Breast epithelium (tissue), 3 donors: ENCODE data around the gene NLRP9.

ENCODE experiments used
- POLR2AphosphoS5 ChIP-seq, 3 donors: sonication (generic); formaldehyde crosslinking; IDR thresholded peaks; one replicate each; pipeline ENCODE4 v1.6.1; 2017; ENCODE audit warnings: antibody characterized with exemption in 3 of 3
- TF ChIP-seq, protein P1 (sequence below), 3 donors: fragments of 450-650 bp; IDR thresholded peaks; one replicate each; pipeline ENCODE4 v1.5.1; 2016 to 2017; ENCODE audit warnings: antibody characterized with exemption in 3 of 3, mild to moderate bottlenecking in 3 of 3, moderate library complexity in 3 of 3

DNA sequence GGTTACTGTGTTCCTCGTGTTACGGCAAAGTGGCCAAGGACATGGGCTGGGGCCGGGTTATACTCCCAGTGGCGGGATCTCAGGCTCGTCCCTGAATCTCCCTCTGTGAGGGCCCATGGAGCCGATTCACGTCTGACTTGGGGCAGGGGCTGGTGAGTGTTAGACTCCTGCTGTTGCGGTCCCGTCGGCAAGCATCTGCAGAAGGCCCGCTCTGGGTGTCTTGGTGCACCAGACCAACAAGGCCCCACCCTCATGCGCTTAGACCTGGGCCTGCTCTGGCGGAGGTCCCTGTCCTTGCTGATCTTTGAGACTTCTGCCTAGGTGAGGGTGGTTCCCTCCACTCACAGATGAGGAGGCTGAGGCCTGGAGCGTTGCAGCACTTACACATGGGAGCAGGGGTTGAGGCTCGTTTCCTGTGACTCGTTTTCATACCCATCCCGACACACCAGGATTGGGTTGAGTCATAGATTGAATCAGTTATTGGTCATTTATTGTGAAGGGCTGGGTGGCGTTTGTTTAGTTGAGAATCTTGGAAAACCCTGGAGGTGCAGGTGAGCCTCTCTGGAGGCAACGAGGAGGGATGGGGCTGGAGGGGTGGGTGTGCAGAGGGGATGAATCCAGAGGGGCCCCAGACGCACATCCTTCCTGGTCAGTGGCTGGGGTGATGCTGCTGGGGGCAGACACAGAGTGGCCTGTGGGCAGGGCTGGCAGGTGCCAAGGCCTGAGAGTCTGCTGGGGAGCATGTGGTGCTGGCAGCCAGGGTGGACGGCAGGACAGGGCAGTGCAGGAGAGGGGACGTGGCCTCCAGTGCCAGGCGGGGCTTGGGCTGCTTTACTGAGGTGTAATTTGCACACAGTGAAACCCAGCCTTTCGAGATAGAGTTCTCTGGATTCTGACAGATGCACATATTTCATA is 58.6 kb downstream of the NLRP9 start:
- TF ChIP-seq, protein P1, sequence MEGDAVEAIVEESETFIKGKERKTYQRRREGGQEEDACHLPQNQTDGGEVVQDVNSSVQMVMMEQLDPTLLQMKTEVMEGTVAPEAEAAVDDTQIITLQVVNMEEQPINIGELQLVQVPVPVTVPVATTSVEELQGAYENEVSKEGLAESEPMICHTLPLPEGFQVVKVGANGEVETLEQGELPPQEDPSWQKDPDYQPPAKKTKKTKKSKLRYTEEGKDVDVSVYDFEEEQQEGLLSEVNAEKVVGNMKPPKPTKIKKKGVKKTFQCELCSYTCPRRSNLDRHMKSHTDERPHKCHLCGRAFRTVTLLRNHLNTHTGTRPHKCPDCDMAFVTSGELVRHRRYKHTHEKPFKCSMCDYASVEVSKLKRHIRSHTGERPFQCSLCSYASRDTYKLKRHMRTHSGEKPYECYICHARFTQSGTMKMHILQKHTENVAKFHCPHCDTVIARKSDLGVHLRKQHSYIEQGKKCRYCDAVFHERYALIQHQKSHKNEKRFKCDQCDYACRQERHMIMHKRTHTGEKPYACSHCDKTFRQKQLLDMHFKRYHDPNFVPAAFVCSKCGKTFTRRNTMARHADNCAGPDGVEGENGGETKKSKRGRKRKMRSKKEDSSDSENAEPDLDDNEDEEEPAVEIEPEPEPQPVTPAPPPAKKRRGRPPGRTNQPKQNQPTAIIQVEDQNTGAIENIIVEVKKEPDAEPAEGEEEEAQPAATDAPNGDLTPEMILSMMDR (IDR thresholded peaks at IDR 0.05) = no peak
- no peak for TF ChIP-seq POLR2AphosphoS5 (IDR thresholded peaks at IDR 0.05)
